Liver (tissue), 3 donors: ENCODE data around the gene IGSF22.

Experiments used
- CTCF ChIP-seq: fragments of 150-350 bp; IDR thresholded peaks from 2 replicates; pipeline ENCODE4 v1.5.1; 2017; ENCODE audit warnings: improper control_type of control experiment, low read depth, low read length; ENCODE audit not compliant: missing input control
- RAD21 ChIP-seq, 2 donors: IDR thresholded peaks; 2 replicates each; pipeline ENCODE4 v1.6.1; 2016; ENCODE audit warnings: antibody characterized with exemption in 2 of 2, mild to moderate bottlenecking in 2 of 2
- YY1 ChIP-seq: IDR thresholded peaks from 2 replicates; pipeline ENCODE4 v1.6.1; 2016; ENCODE audit warnings: antibody characterized with exemption, mild to moderate bottlenecking
- TF ChIP-seq, protein P1 (sequence below): IDR thresholded peaks from 2 replicates; pipeline ENCODE4 v1.6.1; 2016; ENCODE audit warnings: antibody characterized with exemption
- donor health status: healthy.
- donor health status: healthy.

- TF ChIP-seq CTCF: no peak
- TF ChIP-seq, protein P1, sequence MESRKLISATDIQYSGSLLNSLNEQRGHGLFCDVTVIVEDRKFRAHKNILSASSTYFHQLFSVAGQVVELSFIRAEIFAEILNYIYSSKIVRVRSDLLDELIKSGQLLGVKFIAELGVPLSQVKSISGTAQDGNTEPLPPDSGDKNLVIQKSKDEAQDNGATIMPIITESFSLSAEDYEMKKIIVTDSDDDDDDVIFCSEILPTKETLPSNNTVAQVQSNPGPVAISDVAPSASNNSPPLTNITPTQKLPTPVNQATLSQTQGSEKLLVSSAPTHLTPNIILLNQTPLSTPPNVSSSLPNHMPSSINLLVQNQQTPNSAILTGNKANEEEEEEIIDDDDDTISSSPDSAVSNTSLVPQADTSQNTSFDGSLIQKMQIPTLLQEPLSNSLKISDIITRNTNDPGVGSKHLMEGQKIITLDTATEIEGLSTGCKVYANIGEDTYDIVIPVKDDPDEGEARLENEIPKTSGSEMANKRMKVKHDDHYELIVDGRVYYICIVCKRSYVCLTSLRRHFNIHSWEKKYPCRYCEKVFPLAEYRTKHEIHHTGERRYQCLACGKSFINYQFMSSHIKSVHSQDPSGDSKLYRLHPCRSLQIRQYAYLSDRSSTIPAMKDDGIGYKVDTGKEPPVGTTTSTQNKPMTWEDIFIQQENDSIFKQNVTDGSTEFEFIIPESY: no peak
- TF ChIP-seq RAD21 (IDR thresholded peaks at IDR 0.05): no peak
- TF ChIP-seq YY1: no peak
These were observed 5.7 kb downstream of the IGSF22 start for GRCh38 chr11:18720091-18720807.
